GM21390 (cell line): ENCODE measurements around the gene RAB26.
"Not testable (repeated sequence)": the region's sequence is repeated elsewhere in the genome, so short reads cannot be mapped to it uniquely, and the experiment has no call there.

Source experiments
- ATAC-seq: cut with Tn5 transposase; IDR thresholded peaks from one replicate; pipeline ENCODE4 v1.9.1; 2021; ENCODE audit not compliant: unreplicated experiment

RAB26 gene

GRCh38 chr16:2116428-2116827, 32.0 kb upstream of the RAB26 start:
- ATAC-seq: not testable (repeated sequence)

GRCh38 chr16:2117341-2117740, 31.1 kb upstream of the RAB26 start:
- not testable (repeated sequence) for ATAC-seq

GRCh38 chr16:2117960-2118722, 30.3 kb upstream of the RAB26 start:
- not testable (repeated sequence) for ATAC-seq

DNA sequence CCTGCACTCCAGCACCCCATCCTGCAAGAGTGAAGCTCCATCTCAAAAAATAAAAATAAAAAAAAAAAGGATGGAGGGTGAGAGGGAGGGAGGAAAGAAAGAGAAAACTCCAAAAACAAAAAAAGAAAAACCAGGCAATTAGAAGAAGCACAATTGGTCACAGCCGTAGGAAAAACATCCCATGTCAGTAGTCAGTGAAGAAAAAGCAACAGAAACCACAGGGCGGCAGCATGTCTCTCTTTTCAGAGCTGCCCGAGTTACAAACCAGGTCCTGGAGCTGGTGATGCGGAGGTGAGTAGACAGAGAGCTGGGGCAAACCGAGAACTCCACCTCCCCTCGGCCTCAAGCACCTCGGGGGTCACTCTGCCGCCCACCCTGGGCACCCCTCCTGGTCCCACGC, 27.1 kb upstream of the RAB26 start:
- ATAC-seq: not testable (repeated sequence)

DNA sequence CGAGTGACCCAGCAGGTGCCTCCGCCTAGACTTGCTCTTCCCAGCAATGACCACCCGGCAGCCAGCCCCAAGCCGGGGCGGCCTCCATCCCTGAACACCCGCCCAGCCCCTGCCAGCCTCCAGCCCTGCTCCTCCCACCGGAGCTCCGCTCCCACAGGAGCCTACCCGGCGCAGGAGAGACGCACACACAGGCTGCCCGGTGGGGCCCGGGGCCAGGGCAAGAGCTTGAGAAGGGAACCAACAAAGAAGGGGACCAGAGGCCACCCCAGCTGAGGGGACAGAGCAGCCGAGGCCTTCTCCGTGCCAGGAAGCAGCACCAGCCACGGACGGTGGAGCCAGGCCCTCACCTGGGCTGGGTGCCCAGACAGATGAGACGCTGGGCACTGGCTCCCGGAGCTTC, 26.6 kb upstream of the RAB26 start:
- no peak for ATAC-seq

GRCh38 chr16:2122429-2122828, 26.0 kb upstream of the RAB26 start:
- no peak for ATAC-seq

DNA sequence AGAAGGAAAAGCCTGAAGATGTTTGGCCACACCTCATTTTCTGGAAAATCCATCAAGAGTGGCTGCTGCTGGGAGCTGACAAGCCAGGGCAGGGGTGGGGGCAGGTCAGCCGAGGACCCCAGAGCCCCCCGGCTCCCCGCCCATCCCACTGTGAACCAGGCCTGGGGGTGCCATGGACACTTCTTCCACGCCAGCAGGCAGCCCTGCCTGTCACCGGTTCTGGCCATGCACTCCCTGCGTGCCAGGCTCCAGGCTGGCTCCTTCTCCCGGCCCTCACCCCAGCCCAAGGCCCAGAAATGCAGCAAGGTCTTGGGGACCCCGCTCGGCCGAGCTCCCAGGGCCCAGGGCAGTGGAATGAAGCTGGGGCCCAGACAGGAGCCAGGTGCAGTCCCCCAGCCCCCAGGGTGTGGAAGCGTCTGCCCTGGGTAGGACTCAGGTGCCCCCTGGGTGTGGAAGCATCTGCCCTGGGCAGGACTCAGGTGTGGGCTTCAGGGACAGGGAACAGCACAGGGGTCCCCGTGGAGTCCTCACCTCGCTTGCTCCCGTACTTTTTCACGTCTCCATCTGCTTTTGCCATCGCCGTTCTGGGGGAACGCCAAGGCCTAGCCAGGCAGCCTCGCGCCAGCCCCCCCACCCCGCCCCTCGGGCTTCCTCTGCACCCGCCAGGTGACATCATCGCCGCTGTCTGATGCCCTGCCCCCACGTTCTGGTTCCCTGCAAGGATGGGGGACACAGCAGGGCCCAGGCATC, 25.3 kb upstream of the RAB26 start:
- not testable (repeated sequence) for ATAC-seq

- not testable (repeated sequence) for ATAC-seq
Observed at GRCh38 chr16:2123706-2124376, 24.6 kb upstream of the RAB26 start.

DNA sequence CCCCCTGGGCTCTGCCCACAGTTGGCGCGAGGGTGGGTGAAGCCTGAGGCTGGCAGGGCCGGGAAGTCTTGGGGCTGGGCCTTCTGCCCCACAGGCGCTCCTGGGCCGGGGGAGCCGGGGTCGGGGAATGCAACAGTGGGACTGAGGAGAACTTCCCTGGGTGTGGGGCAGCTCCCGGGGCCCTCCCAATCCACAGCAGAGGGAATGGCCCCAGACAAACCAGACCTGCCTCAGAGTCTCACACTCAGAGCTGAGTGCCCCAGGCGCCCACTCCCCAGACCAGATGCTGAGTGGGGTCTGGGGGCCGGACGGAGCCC, 24.1 kb upstream of the RAB26 start:
- ATAC-seq: not testable (repeated sequence)

DNA sequence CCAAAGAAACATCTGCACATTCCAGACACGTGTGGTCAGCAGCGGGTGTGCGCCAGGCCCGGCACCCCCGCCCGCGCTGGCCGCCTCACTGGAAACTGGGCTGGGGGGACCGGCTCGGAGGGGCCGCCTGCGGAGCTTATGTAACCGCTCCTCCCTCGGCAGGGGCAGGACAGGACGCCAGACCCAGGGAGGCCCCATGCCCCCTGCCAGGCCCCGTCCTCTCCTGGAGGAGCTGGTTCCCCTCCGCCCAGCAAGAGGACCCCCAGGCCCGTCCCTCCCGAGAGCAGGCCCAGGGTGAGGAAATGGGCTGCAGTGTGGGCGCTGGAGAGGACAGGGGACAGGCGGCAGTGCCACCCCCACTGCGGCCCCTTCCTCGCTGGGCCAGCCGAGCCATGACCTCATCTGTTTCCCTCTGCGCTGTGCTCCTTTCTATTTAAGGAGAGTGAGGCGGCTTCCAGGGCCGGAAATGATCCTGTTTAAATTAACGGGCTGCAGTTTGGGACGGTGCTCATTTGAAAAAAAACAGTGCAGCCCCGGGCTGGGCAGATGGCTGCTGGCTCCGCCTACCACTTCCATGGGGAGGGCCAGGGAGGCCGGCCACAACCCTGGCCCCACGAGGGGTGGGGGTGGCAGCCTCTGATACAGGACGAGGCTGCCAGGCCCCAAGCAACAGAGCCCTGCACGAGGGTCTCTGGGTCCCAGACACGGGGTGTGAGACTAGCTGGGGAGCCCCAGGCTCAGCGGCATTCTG, 23.6 kb upstream of the RAB26 start:
- not testable (repeated sequence) for ATAC-seq

GRCh38 chr16:2125609-2126008, 22.8 kb upstream of the RAB26 start:
- ATAC-seq: not testable (repeated sequence)

DNA sequence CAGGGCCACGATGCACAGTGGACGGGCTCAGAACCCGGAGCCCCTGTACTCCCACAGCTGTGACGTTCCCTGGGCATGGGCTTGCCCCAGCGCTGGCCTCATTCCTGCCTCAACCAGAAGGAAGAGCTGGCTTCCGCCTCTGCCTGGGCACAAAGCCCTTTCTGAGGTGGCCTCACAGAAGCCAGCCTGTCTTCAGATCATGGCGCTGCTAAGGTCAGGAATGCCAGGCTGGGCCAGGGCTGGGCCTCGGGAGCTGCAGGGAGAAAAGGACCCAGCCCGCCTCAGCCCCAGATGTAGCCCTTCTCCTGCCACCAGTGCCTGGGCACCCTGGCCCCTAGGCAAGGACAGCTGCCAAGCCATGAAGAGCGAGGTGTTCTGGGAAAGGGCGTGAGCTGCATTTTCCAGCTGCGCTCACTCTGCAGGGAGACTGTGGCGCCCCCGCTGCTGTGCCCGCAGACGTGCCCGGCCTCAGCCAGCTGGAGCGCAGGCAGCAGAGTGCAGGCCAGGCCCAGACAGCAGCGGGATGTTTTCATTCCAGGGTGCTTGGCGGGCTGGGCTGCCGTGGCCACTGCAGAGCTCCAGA, 22.2 kb upstream of the RAB26 start:
- not testable (repeated sequence) for ATAC-seq

GRCh38 chr16:2126928-2127556, 21.4 kb upstream of the RAB26 start:
- not testable (repeated sequence) for ATAC-seq

- ATAC-seq: not testable (repeated sequence)
Observed at GRCh38 chr16:2127630-2128280, 20.7 kb upstream of the RAB26 start.

DNA sequence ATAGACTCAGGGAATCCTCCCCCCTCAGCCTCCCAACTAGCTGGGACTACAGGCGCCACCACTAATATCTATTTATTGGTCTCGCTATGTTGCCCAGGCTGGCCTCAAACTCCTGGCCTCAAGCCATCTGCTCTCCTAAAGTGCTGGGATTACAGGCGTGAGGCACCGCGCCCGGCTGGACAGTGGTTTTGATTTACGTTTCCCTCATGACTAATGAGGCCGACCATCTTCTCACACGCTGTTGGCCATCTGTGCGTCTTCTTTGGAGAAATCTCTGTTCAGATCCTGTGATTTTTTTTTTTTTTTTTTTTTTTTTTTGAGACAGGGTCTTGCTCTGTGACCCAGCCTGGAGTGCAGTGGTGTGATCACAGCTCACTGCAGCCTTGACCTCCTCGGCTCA, 19.2 kb upstream of the RAB26 start:
- not testable (repeated sequence) for ATAC-seq

GRCh38 chr16:2129890-2130447, 18.5 kb upstream of the RAB26 start:
- ATAC-seq: not testable (repeated sequence)

GRCh38 chr16:2133797-2134196, 14.6 kb upstream of the RAB26 start:
- not testable (repeated sequence) for ATAC-seq

DNA sequence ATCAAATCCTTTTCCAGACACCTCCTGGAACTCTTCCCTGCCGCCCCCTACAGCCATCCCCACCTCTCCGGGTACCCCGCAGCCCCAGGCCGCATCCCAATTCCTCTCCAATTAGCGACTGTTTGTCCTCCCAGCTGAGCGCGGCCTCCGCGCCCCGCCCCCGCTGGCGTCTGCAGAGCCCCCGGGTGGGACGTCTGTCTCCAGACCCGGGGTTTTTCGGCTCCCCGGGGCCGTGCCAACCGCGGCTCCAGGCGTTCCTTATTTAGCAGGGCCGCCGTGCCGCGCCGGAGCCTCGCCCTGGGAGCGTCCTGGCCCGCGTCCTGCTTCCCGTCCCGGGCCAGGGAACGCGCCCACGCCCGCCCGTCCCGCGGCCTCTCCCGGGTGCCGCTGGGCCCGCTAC, 13.4 kb upstream of the RAB26 start:
- ATAC-seq: not testable (repeated sequence)

GRCh38 chr16:2135770-2136490, 12.5 kb upstream of the RAB26 start, which contains the start of gene PKD1:
Gene PKD1 (minus strand): TSS chr16:2135898. CDS start chr16:2135689, 209 bp downstream.
- not testable (repeated sequence) for ATAC-seq
